Suppressor macrophage (primary cell): ENCODE data around the gene DENND2A.
A peak's percentile ranks its signal among the peaks of the same experiment; 100 is the strongest.
"Not testable (repeated sequence)": the region's sequence is repeated elsewhere in the genome, so short reads cannot be mapped to it uniquely, and the experiment has no call there.

ENCODE experiments used
- DNase-seq, 4 experiments: peaks; one replicate each; pipeline ENCODE4 v3.0.0-alpha.2; 2020 to 2022
- total RNA-seq, 17 experiments: gene quantifications; one replicate each; lab custom pipeline; 2026; ENCODE audit warnings: mixed read lengths in 6 of 17, inconsistent platforms in 3 of 17; lab: John Stamatoyannopoulos, UW

Gene DENND2A, protein sequence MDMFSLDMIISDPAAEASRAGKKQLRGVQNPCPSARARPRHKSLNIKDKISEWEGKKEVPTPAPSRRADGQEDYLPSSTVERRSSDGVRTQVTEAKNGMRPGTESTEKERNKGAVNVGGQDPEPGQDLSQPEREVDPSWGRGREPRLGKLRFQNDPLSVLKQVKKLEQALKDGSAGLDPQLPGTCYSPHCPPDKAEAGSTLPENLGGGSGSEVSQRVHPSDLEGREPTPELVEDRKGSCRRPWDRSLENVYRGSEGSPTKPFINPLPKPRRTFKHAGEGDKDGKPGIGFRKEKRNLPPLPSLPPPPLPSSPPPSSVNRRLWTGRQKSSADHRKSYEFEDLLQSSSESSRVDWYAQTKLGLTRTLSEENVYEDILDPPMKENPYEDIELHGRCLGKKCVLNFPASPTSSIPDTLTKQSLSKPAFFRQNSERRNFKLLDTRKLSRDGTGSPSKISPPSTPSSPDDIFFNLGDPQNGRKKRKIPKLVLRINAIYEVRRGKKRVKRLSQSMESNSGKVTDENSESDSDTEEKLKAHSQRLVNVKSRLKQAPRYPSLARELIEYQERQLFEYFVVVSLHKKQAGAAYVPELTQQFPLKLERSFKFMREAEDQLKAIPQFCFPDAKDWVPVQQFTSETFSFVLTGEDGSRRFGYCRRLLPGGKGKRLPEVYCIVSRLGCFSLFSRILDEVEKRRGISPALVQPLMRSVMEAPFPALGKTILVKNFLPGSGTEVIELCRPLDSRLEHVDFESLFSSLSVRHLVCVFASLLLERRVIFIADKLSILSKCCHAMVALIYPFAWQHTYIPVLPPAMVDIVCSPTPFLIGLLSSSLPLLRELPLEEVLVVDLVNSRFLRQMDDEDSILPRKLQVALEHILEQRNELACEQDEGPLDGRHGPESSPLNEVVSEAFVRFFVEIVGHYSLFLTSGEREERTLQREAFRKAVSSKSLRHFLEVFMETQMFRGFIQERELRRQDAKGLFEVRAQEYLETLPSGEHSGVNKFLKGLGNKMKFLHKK
- 0 to 2.3 (median 0.04) reads per million in 17 experiments for total RNA-seq

GRCh38 chr7:140640727-140641523, at the start of gene DENND2A:
DENND2A (minus strand) TSS chr7:140640813; CDS start chr7:140602397, 38,416 bp downstream.
- DNase-seq, result peak in 1 of 4 experiments; percentile 47

DNA sequence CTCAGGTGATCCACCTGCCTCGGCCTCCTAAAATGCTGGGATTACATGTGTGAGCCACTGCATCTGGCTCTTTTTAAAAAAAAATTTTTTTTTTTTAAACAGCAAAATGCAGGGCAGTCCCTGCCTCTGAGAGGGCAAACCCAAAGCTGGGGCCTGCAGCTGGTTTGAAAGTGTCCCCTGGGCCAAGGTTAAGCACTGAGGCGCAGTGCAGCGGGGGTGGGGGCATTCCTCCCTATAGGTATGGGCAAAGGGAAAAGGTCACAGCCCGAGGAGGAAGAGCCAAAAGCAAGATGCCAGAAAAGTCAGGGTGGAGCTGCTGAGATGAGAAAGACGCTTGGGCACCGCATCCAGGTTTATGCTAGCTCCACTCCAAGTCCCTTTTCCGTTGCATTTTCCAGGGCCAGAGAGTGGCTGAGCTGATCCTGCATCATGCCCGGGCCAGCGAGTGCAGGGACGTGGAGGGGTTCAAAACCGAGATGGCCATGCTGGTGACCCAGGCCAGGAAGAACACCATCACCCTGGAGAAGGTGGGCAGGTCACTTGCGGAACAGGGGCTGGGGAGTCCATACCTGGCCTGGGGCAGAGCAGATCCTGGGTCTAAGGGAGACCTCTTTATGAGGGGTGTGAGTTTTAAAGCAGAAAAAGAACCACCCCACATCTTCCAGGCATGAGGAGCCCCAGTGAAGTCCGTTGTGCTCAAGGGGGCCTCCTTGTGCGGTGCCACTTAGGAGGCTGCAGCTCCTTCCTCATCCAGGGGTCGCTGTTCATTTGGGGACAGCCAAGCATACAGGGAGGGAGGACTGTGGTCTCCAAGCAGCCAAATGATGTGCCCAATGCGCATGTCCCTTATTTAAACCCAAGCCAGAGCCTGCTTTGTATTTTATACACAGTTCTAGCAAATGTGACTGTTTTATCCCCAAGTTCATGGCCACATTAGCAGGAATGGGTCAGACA, 48.9 kb upstream of the DENND2A start:
- no peak for DNase-seq

GRCh38 chr7:140688341-140688740, 47.7 kb upstream of the DENND2A start:
- DNase-seq, result no peak

DNA sequence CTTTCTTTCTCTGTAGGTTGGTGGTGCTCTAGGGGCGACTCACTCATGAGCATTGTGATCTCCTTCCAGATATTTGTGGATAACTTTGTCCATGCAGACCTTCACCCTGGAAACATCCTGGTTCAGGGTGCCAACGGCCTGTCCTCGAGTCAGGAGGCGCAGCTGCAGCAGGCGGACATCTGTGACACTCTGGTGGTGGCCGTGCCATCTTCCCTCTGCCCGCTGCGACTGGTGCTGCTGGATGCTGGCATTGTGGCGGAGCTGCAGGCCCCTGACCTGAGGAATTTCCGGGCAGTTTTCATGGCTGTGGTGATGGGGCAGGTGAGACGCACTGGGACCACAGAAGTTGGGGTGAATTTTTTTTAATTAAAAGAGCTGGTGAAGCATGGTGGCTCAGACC, 46.3 kb upstream of the DENND2A start:
- no peak for DNase-seq

DNA sequence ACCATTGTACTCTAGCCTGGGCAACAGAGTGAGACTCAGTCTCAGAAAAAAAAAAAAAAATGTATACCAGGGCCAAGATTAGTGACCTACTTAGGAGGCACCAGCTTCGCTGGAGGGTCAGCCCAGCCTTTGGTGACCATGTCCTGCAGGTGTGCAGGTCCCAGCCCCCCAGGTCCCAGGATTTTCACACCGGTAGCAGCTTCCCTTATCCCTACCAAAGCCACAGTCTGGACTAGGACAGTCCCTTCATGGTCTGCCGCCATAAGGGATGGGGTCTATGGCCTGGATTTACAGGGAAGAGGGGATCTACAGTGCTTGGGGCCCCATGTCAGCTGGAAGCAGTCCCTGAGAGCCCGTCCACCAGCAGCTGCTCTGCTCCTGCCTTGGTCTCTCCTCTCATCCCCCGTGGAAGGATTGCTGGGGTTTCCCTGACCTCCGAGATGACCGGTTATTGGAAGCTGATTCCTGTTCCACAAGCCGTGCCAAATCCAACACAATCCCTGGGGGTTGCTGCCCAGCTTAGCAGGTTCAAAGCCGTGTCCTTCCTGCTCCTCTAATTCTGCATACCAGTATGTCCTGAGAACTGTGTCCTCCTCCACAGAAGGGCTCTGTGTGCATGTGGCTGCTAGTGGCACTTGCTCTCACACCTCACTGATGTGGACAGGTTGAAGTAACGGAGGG, 44.9 kb upstream of the DENND2A start:
- DNase-seq, result no peak

DNA sequence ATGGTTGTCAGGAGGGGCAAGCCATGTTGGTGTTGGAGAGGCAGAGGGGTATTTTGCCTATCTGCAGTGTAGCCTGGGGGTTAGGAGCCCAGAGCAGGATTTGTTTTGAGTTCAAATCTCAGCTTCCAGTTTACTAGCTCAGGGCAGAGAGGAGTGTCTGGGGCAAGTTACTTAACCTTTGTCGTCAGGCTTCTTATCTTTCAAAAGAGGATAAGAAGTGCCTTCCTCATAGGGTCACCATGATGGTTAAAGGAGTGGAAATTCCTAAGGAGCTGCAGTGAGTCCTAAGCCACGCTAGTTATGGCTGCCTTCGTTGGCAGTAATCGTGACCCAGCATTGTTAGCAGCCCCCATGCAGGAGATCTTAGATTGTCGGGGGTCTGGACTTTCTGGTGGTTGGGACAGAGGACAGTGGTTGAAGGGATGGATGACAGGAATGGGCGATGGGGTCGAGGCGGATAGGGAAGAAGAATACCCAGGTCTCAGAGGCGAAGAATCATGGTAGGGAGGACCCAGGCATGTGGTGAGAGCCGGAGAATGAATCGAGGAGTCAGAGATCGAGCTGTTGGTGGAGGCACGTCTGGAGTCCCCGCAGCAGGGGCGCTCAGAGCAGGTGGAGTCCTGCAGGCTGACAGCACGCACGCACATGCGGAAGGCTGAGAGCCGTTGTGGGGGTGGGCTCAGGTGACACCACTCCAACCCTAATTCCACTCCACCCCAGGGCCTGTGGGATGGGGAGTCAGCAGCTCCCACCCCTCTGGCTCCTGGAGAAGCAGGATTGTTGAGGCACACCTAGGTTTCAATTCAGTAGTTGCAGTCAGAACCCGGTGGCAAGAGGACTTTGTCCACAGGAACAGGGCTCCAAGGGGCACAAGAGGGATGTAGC, 43.7 kb upstream of the DENND2A start:
- DNase-seq, result no peak

DNA sequence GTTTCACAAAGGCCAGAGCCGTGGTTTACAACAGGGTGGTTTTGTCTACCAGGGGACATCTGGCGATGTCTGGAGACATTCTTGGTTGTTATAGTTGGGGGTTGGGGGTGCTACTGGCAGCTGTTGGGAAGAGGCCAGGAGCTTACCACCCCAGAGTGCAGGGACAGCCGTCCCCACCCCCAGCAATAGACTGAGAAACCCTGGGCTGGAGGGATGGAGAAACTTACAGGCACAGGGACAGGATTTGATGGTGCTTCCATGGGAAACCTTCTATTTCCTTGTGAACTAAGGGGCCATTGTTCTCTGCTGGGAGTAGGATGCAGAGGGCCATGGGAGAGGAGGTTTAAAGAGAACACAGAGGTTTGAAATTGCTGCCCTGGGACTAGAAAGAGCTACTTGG, 43.0 kb upstream of the DENND2A start:
- DNase-seq, result no peak

DNA sequence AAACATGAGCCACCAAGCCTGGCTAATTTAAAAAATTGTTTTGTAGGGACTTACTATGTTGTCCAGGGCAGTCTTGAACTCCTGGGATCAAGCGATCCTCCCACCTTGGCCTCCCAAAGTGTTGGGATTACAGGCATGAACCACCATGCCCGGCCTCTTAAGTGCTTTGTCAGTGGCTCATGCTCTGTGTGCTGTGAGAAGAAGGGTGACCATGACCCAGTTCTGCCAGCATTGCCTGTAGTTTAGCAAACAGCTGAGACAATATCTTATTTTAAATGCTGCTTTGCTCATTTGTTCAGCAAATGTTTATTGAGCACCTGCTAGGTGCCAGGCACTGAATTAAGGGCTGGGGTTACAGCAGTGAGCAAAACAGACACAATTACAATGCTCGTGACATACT, 41.2 kb upstream of the DENND2A start:
- DNase-seq, result no peak

DNA sequence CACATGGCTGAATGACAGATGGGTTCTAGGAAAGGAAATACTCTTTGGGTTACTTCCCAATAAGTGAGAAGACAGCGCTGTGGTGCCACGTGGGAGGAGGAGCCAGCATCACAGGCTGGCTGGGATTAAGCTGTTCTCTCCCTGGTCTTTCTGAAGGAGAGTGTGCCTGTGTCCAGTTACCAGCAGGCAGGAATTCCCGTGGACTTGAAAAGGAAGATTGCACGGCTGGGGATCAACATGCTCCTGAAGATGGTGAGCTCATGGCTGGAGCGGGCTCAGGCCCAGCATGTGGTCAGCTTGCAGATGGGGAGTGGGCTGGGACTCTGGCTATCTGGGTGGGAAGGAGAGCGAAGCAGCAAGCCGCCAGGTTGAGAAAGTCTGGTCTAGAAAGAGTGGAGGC, 40.3 kb upstream of the DENND2A start:
- DNase-seq, result no peak

DNA sequence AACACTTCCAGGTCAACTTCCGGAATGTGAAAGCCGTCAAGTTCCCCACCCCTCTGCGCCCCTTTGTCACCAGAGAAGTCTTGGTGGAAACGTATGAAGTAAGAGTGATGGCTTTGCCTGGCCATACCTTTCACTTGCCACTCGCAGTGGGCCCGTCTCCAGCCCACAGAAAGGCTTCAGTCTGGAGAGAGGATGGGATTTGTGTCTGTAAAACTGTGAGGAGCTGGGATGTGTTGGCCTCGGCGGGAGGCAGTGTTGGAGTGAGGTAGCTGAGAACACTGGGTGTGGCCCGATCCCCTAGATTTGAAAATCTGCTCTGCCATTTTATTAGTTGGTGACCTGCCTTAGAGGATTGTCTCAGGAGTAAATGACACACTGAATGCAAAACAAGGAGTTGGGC, 38.6 kb upstream of the DENND2A start:
- DNase-seq, result no peak

GRCh38 chr7:140678816-140679130, 38.2 kb upstream of the DENND2A start:
- DNase-seq, result no peak

GRCh38 chr7:140678081-140678815, 37.6 kb upstream of the DENND2A start:
- no peak for DNase-seq

- no peak for DNase-seq
Observed at GRCh38 chr7:140677496-140677895, 36.9 kb upstream of the DENND2A start.

- not testable (repeated sequence) for DNase-seq
Observed at GRCh38 chr7:140676956-140677355, 36.3 kb upstream of the DENND2A start.

- DNase-seq, result peak; percentile 61 to 84 (median 74)
Observed at GRCh38 chr7:140676306-140676705, 35.7 kb upstream of the DENND2A start.

DNA sequence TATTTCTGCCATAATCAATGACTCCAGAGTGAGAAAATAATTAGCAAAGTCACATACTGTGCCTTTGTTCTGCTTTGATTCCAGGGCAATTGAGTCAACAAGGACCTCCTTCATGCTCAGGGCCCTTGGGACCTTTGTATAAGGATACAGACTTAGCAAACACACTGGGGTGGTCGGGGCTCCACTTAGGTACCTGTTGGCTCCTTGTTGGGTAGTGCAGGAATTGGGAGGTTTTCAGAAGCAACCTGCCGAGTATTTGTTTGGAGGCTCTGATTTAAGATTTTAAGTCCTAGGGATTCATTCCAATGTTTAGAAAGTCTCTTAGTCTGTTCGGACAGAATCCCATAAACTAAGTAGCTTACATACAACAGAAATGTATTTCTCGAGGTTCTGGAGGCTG, 35.1 kb upstream of the DENND2A start:
- DNase-seq, result no peak

DNA sequence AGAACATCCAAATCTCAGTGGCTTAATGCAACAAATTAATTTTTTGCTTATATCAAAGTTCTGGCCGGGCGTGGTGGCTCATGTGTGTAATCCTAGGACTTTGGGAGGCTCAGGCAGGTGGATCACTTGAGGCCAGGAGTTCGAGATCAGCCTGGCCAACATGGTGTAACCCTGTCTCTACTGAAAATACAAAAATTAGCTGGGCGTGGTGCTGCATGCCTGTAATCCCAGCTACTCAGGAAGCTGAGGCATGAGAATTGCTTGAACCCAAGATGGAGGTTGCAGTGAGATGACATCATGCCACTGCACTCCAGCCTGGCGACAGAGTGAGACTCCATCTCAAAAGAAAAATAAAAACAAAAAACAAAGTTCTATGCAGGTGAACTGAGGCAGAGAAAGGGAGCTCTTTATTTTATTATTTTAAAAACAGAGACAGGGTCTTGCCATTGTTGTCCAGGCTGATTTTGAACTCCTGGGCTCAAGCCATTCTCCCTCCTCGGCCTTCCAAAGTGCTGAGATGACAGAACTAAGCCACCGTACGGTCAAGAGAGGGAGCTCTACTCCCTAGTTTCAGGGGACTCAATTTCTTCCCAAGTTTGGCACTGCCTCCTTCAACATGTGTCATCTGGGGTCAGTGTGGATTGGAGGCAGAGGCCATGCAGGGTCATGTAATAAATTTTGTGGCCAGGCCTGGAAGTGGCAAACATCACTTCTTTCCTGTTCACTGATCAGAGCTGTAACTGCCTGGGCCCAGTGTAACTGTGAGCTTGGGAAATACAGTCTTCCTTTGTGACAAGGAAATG, 34.5 kb upstream of the DENND2A start:
- peak; percentile 71 to 87 (median 83) for DNase-seq

GRCh38 chr7:140674356-140674800, 33.8 kb upstream of the DENND2A start:
- DNase-seq, result no peak
